H9 (cell line): ENCODE measurements around the gene SUPT7L. TPM values are rescaled to one million over a fixed set of nuclear protein-coding genes. Genes with fewer than 3 reads are reported as not detected.

ENCODE experiments used
- DNase-seq: peaks from one replicate; pipeline ENCODE4 v3.0.0-alpha.2; 2017
- H2AFZ ChIP-seq: one replicate; pipeline ENCODE4 v1.6.1; 2013; ENCODE audit warnings: mild to moderate bottlenecking, low read length, control low read depth, moderate library complexity
- H2AK5ac ChIP-seq: 2 replicates; pipeline ENCODE4 v1.6.1; 2013; ENCODE audit warnings: low read length, control low read depth, mixed read lengths; ENCODE audit not compliant: insufficient read length
- H2BK120ac ChIP-seq: one replicate; pipeline ENCODE4 v1.6.1; 2013; ENCODE audit warnings: low read depth, mild to moderate bottlenecking, low read length, control low read depth, inconsistent platforms; ENCODE audit not compliant: poor library complexity, severe bottlenecking
- H2BK12ac ChIP-seq: 2 replicates; pipeline ENCODE4 v1.6.1; 2013; ENCODE audit warnings: low read length, control low read depth, mixed read lengths, low read depth; ENCODE audit not compliant: insufficient read length
- H2BK15ac ChIP-seq: 2 replicates; pipeline ENCODE4 v1.6.1; 2013; ENCODE audit warnings: low read depth, low read length, control low read depth
- H2BK20ac ChIP-seq: one replicate; pipeline ENCODE4 v1.6.1; 2013; ENCODE audit warnings: low read depth, mild to moderate bottlenecking, low read length, control low read depth, inconsistent platforms; ENCODE audit not compliant: poor library complexity, severe bottlenecking
- H2BK5ac ChIP-seq: 2 replicates; pipeline ENCODE4 v1.6.1; 2013; ENCODE audit warnings: low read length, control low read depth, mixed read lengths; ENCODE audit not compliant: insufficient read length
- H3K14ac ChIP-seq: 2 replicates; pipeline ENCODE4 v1.6.1; 2013; ENCODE audit warnings: low read length, control low read depth; ENCODE audit not compliant: insufficient read depth
- H3K18ac ChIP-seq: 2 replicates; pipeline ENCODE4 v1.6.1; 2013; ENCODE audit warnings: low read depth, mild to moderate bottlenecking, mixed read lengths, low read length, control low read depth; ENCODE audit not compliant: insufficient read length
- H3K23ac ChIP-seq: 2 replicates; pipeline ENCODE4 v1.6.1; 2013; ENCODE audit warnings: low read length, control low read depth, mixed read lengths, low read depth; ENCODE audit not compliant: insufficient read length
- H3K23me2 ChIP-seq: 2 replicates; pipeline ENCODE4 v1.6.1; 2013; ENCODE audit warnings: low read depth, mild to moderate bottlenecking, mixed read lengths, low read length, control low read depth; ENCODE audit not compliant: insufficient read length, poor library complexity, severe bottlenecking
- H3K27ac ChIP-seq: 2 replicates; pipeline ENCODE4 v1.5.1; 2013; ENCODE audit warnings: low read length, control low read depth, mixed read lengths, low read depth; ENCODE audit not compliant: insufficient read length
- H3K27me3 ChIP-seq: 2 replicates; pipeline ENCODE4 v1.6.1; 2013; ENCODE audit warnings: low read length, control low read depth, inconsistent platforms; ENCODE audit not compliant: insufficient read depth
- H3K4ac ChIP-seq: 2 replicates; pipeline ENCODE4 v1.6.1; 2013; ENCODE audit warnings: low read depth, mild to moderate bottlenecking, control low read depth, inconsistent platforms, low read length, moderate library complexity
- H3K4me1 ChIP-seq: 2 replicates; pipeline ENCODE4 v1.6.1; 2013; ENCODE audit warnings: low read length, control low read depth, inconsistent platforms; ENCODE audit not compliant: insufficient read depth
- H3K4me2 ChIP-seq: 2 replicates; pipeline ENCODE4 v1.6.1; 2013; ENCODE audit warnings: low read length, control low read depth, mixed read lengths; ENCODE audit not compliant: insufficient read length, insufficient read depth
- H3K56ac ChIP-seq: 2 replicates; pipeline ENCODE4 v1.6.1; 2013; ENCODE audit warnings: low read depth, mild to moderate bottlenecking, mixed read lengths, low read length, control low read depth; ENCODE audit not compliant: insufficient read length
- H3K79me1 ChIP-seq: 2 replicates; pipeline ENCODE4 v1.6.1; 2013; ENCODE audit warnings: low read depth, mild to moderate bottlenecking, moderate library complexity, low read length, control low read depth, inconsistent platforms; ENCODE audit not compliant: insufficient read depth, poor library complexity, severe bottlenecking
- H3K79me2 ChIP-seq: 2 replicates; pipeline ENCODE4 v1.6.1; 2013; ENCODE audit warnings: low read length, control low read depth, inconsistent platforms; ENCODE audit not compliant: insufficient read depth
- H3K9ac ChIP-seq: 2 replicates; pipeline ENCODE4 v1.6.1; 2013; ENCODE audit warnings: low read length, control low read depth, mixed read lengths; ENCODE audit not compliant: insufficient read length; ENCODE audit errors: extremely low read depth
- H3K9me3 ChIP-seq: one replicate; pipeline ENCODE4 v1.6.1; 2013; ENCODE audit warnings: low read depth, low read length, inconsistent platforms; ENCODE audit not compliant: control insufficient read depth
- H3T11ph ChIP-seq: one replicate; pipeline ENCODE4 v1.6.1; 2013; ENCODE audit warnings: mild to moderate bottlenecking, low read length, control low read depth, inconsistent platforms
- H4K20me1 ChIP-seq: one replicate; pipeline ENCODE4 v1.6.1; 2013; ENCODE audit not compliant: control insufficient read depth, insufficient read length, insufficient read depth
- H4K5ac ChIP-seq: 2 replicates; pipeline ENCODE4 v1.6.1; 2013; ENCODE audit warnings: low read depth, mild to moderate bottlenecking, mixed read lengths, low read length, control low read depth; ENCODE audit not compliant: insufficient read length
- H4K8ac ChIP-seq: replicated peaks from 2 replicates; pipeline ENCODE4 v1.6.1; 2013; ENCODE audit warnings: low read length, control low read depth, mixed read lengths, low read depth; ENCODE audit not compliant: insufficient read length
- H4K91ac ChIP-seq: 2 replicates; pipeline ENCODE4 v1.6.1; 2013; ENCODE audit warnings: low read depth, mild to moderate bottlenecking, moderate library complexity, mixed read lengths, low read length, control low read depth; ENCODE audit not compliant: insufficient read length
- H3K27ac Mint-ChIP-seq, 3 experiments: 2 replicates in 2 of 3; 3 replicates in 1 of 3; pipeline ENCODE4 v1.8.0; 2020 to 2021; ENCODE audit warnings: mixed read lengths in 3 of 3, mild to moderate bottlenecking in 1 of 3, moderate library complexity in 1 of 3
- H3K27me3 Mint-ChIP-seq: 2 replicates; pipeline ENCODE4 v1.8.0; 2021; ENCODE audit warnings: low read depth, mild to moderate bottlenecking, moderate library complexity, mixed read lengths
- H3K36me3 Mint-ChIP-seq, 3 experiments: 2 replicates in 2 of 3; 3 replicates in 1 of 3; pipeline ENCODE4 v1.8.0; 2020 to 2021; ENCODE audit warnings: low read depth in 3 of 3, mixed read lengths in 3 of 3; ENCODE audit not compliant: insufficient read depth in 1 of 3
- H3K4me1 Mint-ChIP-seq, 2 experiments: 2 replicates each; pipeline ENCODE4 v1.8.0; 2020; ENCODE audit warnings: mixed read lengths in 2 of 2
- H3K4me3 Mint-ChIP-seq, 2 experiments: 2 replicates in 1 of 2; 3 replicates in 1 of 2; pipeline ENCODE4 v1.8.0; 2020 to 2021; ENCODE audit warnings: mild to moderate bottlenecking in 2 of 2, mixed read lengths in 2 of 2, moderate library complexity in 1 of 2
- H3K9me3 Mint-ChIP-seq, 2 experiments: 2 replicates in 1 of 2; 3 replicates in 1 of 2; pipeline ENCODE4 v1.8.0; 2020; ENCODE audit warnings: mild to moderate bottlenecking in 2 of 2, mixed read lengths in 2 of 2, moderate library complexity in 1 of 2
- CTCF ChIP-seq: fragments of 200-600 bp; sonication (generic); conservative IDR thresholded peaks from 3 replicates; pipeline ENCODE4 v1.8.0; 2021; ENCODE audit warnings: antibody characterized with exemption, mild to moderate bottlenecking
- WGBS: extraction: QIAGEN DNeasy Blood & Tissue Kit; methylation state at CpG from one replicate; pipeline ENCODE4 v1.1.7; 2013; ENCODE audit warnings: missing lambda C conversion rate, low lambda C conversion rate, mixed read lengths; ENCODE audit not compliant: insufficient read length; ENCODE audit errors: extremely low coverage; 5-methylcytosine and 5-hydroxymethylcytosine counted together
- total RNA-seq: library from RNA; stranded (reverse); gene quantifications from 2 replicates; pipeline ENCODE4 v1.2.1, GENCODE V29; 2021

The SUPT7L gene
- total RNA-seq, 1 experiment from 2014 or later, result 30.4 TPM

- no peak for TF ChIP-seq CTCF
- Mint-ChIP-seq H3K36me3 (peaks cover 9 to 63% (median 42%) of the 10 kb centered on the region in 3 experiments; a peak in 6 of 7 replicates), H3K27ac (no peak overlapping the region), H3K9me3 (no peaks in the 10 kb centered on the region), H3K4me1 (no peaks in the 10 kb centered on the region), H3K27me3 (no peaks in the 10 kb centered on the region), H3K4me3 (no peak overlapping the region)
- Histone ChIP-seq H3K79me1 (no peaks in the 10 kb centered on the region), H3K4ac (no peak overlapping the region), H3K23me2 (no peaks in the 10 kb centered on the region), H2AK5ac (no peak overlapping the region), H2BK20ac (no peak overlapping the region), H3K27me3 (no peaks in the 10 kb centered on the region), H3K79me2 (no peaks in the 10 kb centered on the region), H3K4me2 (no peak overlapping the region), H3K4me1 (no peaks in the 10 kb centered on the region), H3K56ac (no peak overlapping the region), H4K91ac (no peak overlapping the region), H3K23ac (no peak overlapping the region), H3T11ph (no peak overlapping the region), H3K9ac (no peak overlapping the region), H2AFZ (no peak overlapping the region), H4K20me1 (no peaks in the 10 kb centered on the region), H3K18ac (no peak overlapping the region), H3K9me3 (no peaks in the 10 kb centered on the region), H3K14ac (no peak overlapping the region), H2BK15ac (no peak overlapping the region), H2BK12ac (no peak overlapping the region), H2BK5ac (no peak overlapping the region), H2BK120ac (no peak overlapping the region), H3K27ac (no peak overlapping the region), H4K8ac (no peak overlapping the region), H4K5ac (no peak overlapping the region)
- DNase-seq, result no peak
- no CpG with 5 or more reads among the region's 2 CpGs for WGBS
Measured at GRCh38 chr2:27640722-27641245, 22.6 kb downstream of the SUPT7L start.
